ENCODE measurements around the gene IGF2BP2. TPM values are rescaled to one million over a fixed set of nuclear protein-coding genes. Genes with fewer than 3 reads are reported as not detected.
"Not testable (repeated sequence)": the region's sequence is repeated elsewhere in the genome, so short reads cannot be mapped to it uniquely, and the experiment has no call there.

The IGF2BP2 gene
- total RNA-seq, 1 donor from 2014 or later, result 60.8 TPM

- Mint-ChIP-seq H3K27ac (ENCODE audit: unreplicated experiment) (no peak overlapping the region), H3K36me3 (ENCODE audit: low read depth) (no peaks in the 10 kb centered on the region), H3K27me3 (ENCODE audit: low read depth) (no peaks in the 10 kb centered on the region), H3K4me1 (ENCODE audit: low read depth) (peaks cover 51% of the 10 kb centered on the region), H3K9me3 (ENCODE audit: low read depth) (no peaks in the 10 kb centered on the region), H3K4me3 (ENCODE audit: unreplicated experiment) (no peak overlapping the region)
- no peak for TF ChIP-seq CTCF (IDR thresholded peaks at IDR 0.05)
- no peak for DNase-seq (ENCODE audit: low spot score)
Measured at GRCh38 chr3:185770109-185770508, 54.7 kb downstream of the IGF2BP2 start.

DNA sequence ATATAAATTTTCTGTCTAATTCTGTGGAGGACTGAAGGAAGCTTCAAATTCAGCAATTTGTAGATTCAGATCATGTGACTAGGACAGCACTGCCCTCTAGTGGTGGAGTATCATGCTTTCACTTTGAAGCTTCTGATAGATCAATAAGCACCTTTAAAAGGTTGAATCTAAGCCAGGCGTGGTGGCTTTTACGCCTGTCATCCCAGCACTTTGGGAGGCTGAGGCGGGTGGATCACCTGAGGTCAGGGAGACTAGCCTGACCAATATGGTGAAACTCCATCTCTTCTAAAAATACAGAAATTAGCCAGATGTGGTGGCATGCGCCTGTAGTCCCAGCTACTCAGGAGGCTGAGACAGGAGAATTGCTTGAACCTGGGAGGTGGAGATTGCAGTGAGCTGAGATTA, 56.3 kb downstream of the IGF2BP2 start:
- H3K4me3 Mint-ChIP-seq (ENCODE audit: unreplicated experiment); H3K36me3 Mint-ChIP-seq (ENCODE audit: low read depth); DNase-seq (ENCODE audit: low spot score); H3K9me3 Mint-ChIP-seq (ENCODE audit: low read depth); H3K27me3 Mint-ChIP-seq (ENCODE audit: low read depth); H3K27ac Mint-ChIP-seq (ENCODE audit: unreplicated experiment): not testable (repeated sequence)
- peak; percentile 88 for TF ChIP-seq CTCF (IDR thresholded peaks at IDR 0.05)
- H3K4me1 Mint-ChIP-seq (ENCODE audit: low read depth), result peaks cover 54% of the 10 kb centered on the region

DNA sequence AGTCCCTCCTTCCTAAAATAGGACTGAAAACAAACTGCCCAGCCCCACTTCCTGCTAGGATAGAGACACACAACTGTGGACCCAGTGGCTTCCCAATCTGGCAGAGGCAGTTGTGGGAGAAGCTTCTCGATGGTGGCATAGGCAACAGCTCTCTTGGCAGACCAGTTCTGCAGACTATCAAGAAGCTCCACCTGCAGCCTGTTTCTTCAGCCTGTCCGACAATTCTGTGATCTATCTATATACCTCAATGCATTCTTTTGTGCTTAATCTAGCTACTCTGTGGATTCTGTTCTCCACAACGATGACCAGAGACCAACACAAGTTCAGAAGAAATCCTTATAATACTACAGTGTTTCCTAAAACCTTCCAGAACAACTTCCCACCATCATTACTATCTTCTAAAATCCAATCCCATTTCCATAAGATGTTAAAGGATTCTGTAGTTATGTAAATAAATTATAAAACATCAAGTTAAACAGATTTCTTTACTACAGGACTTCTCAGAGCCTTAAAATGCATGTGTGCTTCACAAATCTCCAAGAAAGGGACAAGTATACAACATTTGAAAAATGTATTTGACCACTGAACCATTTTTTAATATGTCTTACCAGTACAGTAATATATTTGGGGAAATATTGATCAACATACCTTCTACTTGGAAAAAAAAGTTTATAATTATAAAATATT, 57.7 kb downstream of the IGF2BP2 start:
- no peak overlapping the region for H3K4me3 Mint-ChIP-seq (ENCODE audit: unreplicated experiment)
- H3K27me3 Mint-ChIP-seq (ENCODE audit: low read depth), result no peaks in the 10 kb centered on the region
- no peak for TF ChIP-seq CTCF (IDR thresholded peaks at IDR 0.05)
- DNase-seq (ENCODE audit: low spot score), result no peak
- peaks cover 55% of the 10 kb centered on the region for H3K4me1 Mint-ChIP-seq (ENCODE audit: low read depth)
- H3K9me3 Mint-ChIP-seq (ENCODE audit: low read depth), result no peaks in the 10 kb centered on the region
- H3K27ac Mint-ChIP-seq (ENCODE audit: unreplicated experiment), result no peak overlapping the region
- H3K36me3 Mint-ChIP-seq (ENCODE audit: low read depth), result no peaks in the 10 kb centered on the region

DNA sequence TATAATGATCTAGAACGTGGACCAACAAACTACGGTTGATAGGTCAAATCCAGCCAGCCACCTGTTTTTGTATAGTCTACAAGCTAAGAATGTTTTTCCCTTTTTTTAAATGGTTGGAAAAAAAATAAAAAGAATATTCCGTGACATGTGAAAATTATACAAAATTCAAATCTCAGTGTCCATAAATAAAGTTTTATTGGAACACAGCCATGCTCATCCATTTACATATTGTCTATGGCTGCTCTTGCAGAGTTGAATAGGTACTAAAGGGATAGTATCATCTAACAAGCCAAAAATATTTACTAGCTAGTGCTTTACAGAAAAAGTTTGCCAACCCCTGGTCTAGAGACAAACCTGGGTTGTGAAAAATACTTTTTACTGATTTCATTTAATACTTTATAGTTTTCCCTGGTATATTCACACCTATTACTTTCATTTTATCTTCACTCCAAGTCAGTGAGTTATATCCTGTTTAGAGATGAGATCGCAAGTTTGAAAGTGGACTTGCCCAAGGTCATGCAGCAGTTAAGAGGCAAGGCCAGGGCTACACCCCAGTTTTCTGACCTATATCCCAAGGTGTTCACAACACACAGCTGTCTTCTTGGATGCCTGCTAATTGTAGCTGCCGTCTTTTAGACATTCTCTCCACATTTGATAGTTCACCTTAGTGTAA, 58.4 kb downstream of the IGF2BP2 start:
- H3K27me3 Mint-ChIP-seq (ENCODE audit: low read depth), result no peaks in the 10 kb centered on the region
- no peaks in the 10 kb centered on the region for H3K36me3 Mint-ChIP-seq (ENCODE audit: low read depth)
- no peak overlapping the region for H3K4me3 Mint-ChIP-seq (ENCODE audit: unreplicated experiment)
- no peak for DNase-seq (ENCODE audit: low spot score)
- no peak for TF ChIP-seq CTCF (IDR thresholded peaks at IDR 0.05)
- no peak overlapping the region for H3K27ac Mint-ChIP-seq (ENCODE audit: unreplicated experiment)
- H3K9me3 Mint-ChIP-seq (ENCODE audit: low read depth), result no peaks in the 10 kb centered on the region
- H3K4me1 Mint-ChIP-seq (ENCODE audit: low read depth), result peaks cover 54% of the 10 kb centered on the region

- Mint-ChIP-seq H3K4me3 (ENCODE audit: unreplicated experiment) (no peak overlapping the region), H3K4me1 (ENCODE audit: low read depth) (peaks cover 67% of the 10 kb centered on the region), H3K27ac (ENCODE audit: unreplicated experiment) (peak overlapping the region; percentile 75), H3K9me3 (ENCODE audit: low read depth) (no peaks in the 10 kb centered on the region), H3K27me3 (ENCODE audit: low read depth) (no peaks in the 10 kb centered on the region), H3K36me3 (ENCODE audit: low read depth) (no peaks in the 10 kb centered on the region)
- TF ChIP-seq CTCF (IDR thresholded peaks at IDR 0.05), result no peak
- DNase-seq (ENCODE audit: low spot score), result no peak
Measured at GRCh38 chr3:185764980-185765370, 59.9 kb downstream of the IGF2BP2 start.

Data from chondrocyte (in vitro differentiated cells).